Putamen (tissue), 1 donor: ENCODE data around the gene PRKCB.

Experiments
- DNase-seq: peaks from one replicate; pipeline ENCODE4 v3.0.0-alpha.2; 2016; ENCODE audit warnings: low spot score

PRKCB gene

DNA sequence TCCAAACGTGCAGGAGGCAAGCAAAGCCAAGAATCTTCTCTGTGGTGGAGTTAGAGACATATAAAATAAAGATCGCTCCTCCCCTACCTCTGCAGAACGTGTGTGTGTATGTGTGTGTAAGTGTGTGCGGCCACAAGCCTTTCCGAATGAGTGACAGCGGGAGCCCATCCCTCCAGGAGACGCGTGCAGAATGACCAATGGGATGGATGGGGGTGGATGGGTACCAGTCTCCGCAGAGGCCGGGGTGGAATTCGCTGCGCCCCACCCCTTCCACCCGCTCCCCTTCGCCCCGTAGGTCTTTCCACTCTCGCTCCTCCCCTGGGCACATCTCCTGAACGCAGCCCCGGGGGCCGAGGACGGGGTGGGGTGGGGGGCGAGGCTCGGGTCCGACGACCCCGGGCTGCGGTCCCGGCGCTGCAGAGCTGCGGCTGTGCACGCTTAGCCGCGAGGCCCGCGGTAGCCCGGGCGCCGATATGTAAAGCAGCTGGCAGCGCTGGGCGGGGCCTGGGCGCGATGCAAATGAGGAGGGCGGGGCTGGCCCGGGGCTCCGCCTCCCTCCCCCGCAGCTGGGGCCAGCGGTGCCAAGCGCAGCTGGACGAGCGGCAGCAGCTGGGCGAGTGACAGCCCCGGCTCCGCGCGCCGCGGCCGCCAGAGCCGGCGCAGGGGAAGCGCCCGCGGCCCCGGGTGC lies at the start of gene PRKCB:
Gene PRKCB (plus strand): TSS at position 594 of the 688 bp plus-strand sequence.
- peak; percentile 90 for DNase-seq

- no peak for DNase-seq
These were observed 48.7 kb upstream of the PRKCB start for GRCh38 chr16:23786964-23787561.

- no peak for DNase-seq
These were observed 47.1 kb upstream of the PRKCB start for GRCh38 chr16:23788685-23789084.

DNA sequence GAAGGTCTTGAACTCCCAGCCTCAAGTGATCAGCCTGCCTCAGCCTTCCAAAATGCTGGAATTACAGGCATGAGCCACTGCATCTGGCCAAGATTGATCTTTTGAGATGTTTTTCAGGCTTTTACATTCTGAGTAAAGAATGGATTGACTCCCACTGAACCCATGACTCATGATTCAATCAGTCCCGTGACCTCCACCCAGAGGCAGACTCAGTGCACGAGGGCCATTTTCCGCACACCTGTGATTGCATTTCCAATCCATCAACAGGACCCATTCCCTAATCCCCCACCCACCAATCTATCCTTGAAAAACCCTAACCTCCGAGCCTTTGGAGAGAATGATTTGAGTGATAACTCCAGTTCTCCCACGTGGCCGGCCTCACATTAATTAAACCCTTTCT lies 40.4 kb upstream of the PRKCB start:
- DNase-seq: no peak

DNA sequence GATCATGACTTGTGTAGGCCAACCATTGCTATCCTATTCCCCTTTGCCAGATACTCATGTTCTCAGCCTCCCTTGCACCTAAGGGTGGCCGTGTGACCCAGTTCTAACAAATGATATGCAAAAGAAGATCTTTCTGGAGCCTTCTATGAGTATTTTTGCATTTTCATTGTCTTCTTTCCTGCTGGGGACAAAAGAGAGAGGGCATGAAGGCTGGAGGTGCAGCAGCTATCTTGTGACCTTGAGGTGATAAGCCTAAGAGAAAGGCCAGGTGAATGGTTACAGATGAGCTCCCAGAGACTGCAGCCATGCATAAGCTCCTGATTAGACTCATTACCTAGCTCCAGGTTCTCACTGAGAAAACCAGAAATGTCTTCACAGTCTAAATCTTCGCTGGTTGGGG lies 38.8 kb upstream of the PRKCB start:
- no peak for DNase-seq

GRCh38 chr16:23801378-23801777 lies 34.4 kb upstream of the PRKCB start:
- peak; percentile 76 for DNase-seq

DNA sequence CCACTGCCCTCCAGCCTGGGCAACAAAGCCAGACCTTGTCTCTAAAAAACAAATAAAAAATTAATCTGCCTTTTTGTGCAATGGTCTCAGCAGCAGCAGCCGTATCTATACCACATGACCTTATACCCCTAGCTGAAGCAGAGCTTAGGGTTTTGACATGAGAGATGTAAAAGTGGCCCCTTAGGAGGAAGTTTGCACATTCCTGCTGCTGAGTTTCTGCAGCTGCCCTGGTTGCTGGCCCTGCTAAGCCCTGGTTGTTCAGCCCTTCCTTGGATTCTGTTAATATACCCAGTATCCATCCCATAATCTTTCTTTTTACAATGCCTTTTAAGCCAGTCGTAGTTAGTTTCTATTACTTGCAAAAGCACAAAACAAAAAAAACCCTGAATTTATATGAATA lies 33.0 kb upstream of the PRKCB start:
- no peak for DNase-seq

DNA sequence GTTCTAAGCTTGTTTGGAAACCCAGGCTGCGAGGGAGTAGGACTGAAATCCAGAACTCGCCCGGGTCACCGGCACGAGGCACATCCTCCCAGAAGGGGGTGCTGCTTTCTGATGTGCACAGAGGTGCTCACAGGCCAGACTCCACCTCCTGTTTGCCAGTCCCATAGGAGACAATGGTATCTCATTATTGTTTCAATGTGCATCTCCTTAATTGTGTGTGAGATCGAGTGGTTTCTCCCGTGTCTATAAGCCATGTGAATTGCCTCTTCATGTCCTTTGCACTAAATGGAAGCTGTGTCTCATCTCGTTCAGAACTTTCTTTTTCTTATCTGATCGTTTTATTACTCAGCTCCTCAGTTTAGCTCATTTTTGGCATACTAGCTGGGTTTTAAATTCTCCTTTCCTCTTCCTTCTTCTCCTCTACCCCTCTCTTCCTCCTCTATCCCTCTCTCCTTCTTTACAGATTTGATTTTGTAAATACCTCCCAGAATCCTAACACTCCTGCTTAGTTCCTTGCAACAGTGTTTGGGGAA lies 32.1 kb upstream of the PRKCB start:
- peak; percentile 44 for DNase-seq

GRCh38 chr16:23807028-23807427 lies 28.8 kb upstream of the PRKCB start:
- DNase-seq: no peak

DNA sequence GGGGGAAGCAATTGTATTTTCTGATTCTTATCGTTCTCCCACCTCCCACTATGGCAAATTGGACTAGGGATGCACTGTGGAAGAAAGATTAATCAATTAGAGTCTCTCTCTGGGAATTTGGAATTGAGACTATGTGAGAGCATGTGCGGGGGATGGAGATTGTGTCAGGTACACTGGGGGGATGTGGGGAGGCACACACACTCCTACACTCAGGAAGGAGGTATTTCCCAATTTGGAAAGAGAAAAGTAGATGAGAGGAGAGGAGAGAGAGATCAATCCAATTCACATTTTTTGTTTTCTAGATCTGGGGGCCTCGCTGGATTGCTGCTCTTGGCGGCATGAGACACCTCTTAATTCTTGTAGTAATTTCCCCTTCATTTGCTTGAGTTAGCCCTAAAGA lies 14.3 kb upstream of the PRKCB start:
- no peak for DNase-seq

GRCh38 chr16:23821875-23822688 lies 13.7 kb upstream of the PRKCB start:
- DNase-seq: no peak

DNA sequence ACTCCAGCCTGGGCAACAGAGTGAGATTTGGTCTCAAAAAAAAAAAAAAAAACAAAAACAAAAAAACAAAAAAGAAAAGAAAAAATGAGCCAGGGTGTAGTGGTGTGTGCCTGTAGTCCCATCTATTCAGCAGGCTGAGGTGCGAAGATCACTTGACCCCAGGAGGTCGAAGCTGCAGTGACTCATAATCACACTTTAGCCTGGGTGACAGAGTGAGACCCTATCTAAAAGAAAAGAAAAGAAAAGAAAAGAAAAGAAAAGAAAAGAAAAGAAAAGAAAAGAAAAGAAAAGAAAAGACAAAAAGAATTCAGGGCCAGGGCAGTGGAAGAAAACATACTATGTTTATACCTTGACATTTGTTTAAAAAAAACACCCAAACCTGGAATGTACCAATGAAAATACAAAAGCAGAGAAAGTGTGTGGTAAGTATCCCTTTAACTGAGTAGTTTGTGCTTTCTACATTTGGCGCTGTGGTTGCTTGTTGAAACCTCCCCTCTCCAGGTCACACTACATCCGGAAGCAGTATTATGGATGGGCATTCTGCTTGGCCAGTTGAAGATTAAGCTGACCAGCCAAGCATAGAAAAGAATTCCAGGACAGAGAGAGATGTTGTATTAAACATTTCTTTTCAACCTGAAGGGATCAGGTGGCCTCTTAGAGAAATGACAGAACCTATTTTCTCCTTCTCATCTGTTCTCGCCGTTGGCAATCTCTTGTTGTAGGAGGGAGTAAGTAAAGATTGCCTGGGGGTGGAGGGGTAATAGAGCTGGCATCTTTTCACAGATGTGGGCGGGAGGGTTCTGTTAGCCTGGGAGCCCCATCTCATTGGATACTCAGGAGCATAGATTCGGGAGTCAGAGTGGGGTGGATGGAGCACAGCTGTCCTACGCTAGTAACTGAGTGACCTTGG lies 12.1 kb upstream of the PRKCB start:
- DNase-seq: no peak

- no peak for DNase-seq
These were observed 10.9 kb upstream of the PRKCB start for GRCh38 chr16:23824909-23825308.

GRCh38 chr16:23826528-23827045 lies 9.2 kb upstream of the PRKCB start:
- DNase-seq: no peak

DNA sequence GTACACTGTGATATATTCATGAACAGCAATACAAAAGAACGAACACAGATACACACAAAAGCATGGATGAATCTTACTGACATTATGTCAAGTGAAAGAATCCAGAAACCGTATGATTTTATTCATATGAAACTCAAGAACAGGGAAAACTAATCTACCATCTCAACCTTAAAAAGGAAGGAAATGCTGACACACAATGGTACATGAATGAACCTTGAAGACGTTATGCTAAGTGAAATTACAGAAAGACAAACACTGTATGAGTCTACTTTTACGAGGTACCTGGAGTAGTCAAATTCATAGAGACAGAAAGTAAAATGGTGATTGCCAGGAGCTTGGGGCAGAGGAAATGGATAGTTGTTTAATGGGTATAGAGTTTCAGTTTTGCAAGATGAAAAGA lies 8.7 kb upstream of the PRKCB start:
- DNase-seq: no peak

DNA sequence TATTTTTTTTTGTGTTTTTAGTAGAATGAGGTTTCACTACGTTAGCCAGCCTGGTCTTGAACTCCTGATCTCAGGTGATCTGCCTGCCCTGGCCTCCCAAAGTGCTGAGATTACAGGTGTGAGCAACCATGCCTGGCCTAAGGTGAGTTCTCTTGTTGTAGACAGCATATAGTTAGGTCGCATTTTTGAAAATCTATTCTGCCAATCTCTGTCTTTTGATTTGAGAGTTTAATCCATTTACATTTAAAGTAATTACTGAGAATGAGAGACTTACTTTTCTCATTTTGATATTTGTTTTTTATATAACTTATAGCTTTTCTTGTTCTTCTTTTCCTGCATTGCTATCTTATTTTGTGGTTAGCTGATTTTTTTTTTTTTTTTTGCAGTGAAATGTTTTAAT lies 6.3 kb upstream of the PRKCB start:
- DNase-seq: no peak

GRCh38 chr16:23830276-23830675 lies 5.5 kb upstream of the PRKCB start:
- DNase-seq: no peak

- no peak for DNase-seq
These were observed 2.9 kb upstream of the PRKCB start for GRCh38 chr16:23832882-23833281.

GRCh38 chr16:23833504-23833903 lies 2.3 kb upstream of the PRKCB start:
- DNase-seq: no peak

- DNase-seq: no peak
These were observed 1.7 kb upstream of the PRKCB start for GRCh38 chr16:23833960-23834685.

DNA sequence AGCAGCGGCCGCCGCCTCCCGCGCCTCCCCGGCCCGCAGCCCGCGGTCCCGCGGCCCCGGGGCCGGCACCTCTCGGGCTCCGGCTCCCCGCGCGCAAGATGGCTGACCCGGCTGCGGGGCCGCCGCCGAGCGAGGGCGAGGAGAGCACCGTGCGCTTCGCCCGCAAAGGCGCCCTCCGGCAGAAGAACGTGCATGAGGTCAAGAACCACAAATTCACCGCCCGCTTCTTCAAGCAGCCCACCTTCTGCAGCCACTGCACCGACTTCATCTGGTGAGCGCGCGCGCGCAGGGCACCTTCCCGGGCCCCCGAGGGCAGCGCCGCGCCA lies 258 bp downstream of the PRKCB start:
- DNase-seq: no peak
